Activated naive CD8-positive, alpha-beta T cell (primary cell): ENCODE results near the gene RTEL1.

ENCODE experiments used
- H3K27ac Mint-ChIP-seq: one replicate; pipeline ENCODE4 v1.8.0; 2021; ENCODE audit warnings: mixed read lengths
- H3K27me3 Mint-ChIP-seq: one replicate; pipeline ENCODE4 v1.8.0; 2021; ENCODE audit warnings: mixed read lengths
- H3K36me3 Mint-ChIP-seq: one replicate; pipeline ENCODE4 v1.8.0; 2021; ENCODE audit warnings: mixed read lengths
- H3K4me1 Mint-ChIP-seq: one replicate; pipeline ENCODE4 v1.8.0; 2021; ENCODE audit warnings: low read depth, mixed read lengths
- H3K4me3 Mint-ChIP-seq: one replicate; pipeline ENCODE4 v1.8.0; 2021; ENCODE audit warnings: mild to moderate bottlenecking, mixed read lengths
- H3K9me3 Mint-ChIP-seq: one replicate; pipeline ENCODE4 v1.8.0; 2021; ENCODE audit warnings: low read depth, mixed read lengths

Gene RTEL1

DNA sequence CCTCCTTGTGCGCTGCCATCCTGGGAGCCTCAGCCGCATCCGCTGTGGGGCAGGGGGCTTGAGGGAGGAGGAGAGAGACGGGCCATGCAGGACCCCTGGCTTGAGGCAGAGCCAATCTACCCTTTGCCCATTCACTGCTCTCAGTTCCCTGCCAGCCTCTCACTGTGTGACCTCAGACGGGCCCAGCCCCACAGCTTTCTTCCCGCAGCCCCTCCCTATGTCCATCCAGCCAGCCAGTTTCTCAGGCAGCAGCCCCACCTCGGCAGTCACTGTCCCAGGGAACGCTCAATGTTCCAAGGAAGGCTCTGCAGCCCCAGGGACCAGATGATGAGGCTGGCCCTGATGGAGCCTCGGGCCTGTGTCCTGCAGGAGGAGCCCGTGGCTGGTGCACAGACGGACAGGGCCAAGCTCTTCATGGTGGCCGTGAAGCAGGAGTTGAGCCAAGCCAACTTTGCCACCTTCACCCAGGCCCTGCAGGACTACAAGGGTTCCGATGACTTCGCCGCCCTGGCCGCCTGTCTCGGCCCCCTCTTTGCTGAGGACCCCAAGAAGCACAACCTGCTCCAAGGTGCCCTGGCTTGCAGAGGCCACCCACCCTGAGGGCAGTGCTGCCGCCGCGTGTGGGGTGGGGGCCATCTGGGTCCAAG lies 34.4 kb downstream of the RTEL1 start:
- Mint-ChIP-seq H3K27ac (no peak overlapping the region), H3K4me1 (peaks cover 15% of the 10 kb centered on the region), H3K27me3 (no peaks in the 10 kb centered on the region), H3K9me3 (no peaks in the 10 kb centered on the region), H3K4me3 (no peak overlapping the region), H3K36me3 (no peaks in the 10 kb centered on the region)

DNA sequence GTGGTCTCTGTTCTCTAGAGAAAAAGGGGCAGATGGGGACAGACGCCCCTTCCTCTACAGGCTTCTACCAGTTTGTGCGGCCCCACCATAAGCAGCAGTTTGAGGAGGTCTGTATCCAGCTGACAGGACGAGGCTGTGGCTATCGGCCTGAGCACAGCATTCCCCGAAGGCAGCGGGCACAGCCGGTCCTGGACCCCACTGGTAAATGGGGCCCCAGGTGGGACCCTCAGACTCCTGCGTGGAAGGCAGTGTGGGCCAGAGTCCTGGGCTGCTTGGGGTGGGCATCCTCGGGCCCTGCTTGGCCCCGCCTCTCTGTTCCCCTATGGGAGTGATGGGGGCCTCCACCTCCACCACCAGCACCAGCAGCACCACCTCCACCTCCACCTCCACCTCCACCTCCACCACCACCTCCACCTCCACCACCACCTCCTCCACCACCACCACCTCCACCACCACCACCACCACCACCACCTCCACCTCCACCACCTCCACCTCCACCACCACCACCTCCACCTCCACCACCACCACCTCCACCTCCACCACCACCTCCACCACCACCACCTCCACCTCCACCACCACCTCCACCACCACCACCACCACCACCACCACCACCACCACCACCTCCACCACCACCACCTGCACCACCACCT lies 35.1 kb downstream of the RTEL1 start:
- Mint-ChIP-seq H3K36me3 (no peaks in the 10 kb centered on the region), H3K4me1 (peaks cover 15% of the 10 kb centered on the region), H3K9me3 (no peaks in the 10 kb centered on the region), H3K4me3 (no peak overlapping the region), H3K27me3 (no peaks in the 10 kb centered on the region), H3K27ac (no peak overlapping the region)

DNA sequence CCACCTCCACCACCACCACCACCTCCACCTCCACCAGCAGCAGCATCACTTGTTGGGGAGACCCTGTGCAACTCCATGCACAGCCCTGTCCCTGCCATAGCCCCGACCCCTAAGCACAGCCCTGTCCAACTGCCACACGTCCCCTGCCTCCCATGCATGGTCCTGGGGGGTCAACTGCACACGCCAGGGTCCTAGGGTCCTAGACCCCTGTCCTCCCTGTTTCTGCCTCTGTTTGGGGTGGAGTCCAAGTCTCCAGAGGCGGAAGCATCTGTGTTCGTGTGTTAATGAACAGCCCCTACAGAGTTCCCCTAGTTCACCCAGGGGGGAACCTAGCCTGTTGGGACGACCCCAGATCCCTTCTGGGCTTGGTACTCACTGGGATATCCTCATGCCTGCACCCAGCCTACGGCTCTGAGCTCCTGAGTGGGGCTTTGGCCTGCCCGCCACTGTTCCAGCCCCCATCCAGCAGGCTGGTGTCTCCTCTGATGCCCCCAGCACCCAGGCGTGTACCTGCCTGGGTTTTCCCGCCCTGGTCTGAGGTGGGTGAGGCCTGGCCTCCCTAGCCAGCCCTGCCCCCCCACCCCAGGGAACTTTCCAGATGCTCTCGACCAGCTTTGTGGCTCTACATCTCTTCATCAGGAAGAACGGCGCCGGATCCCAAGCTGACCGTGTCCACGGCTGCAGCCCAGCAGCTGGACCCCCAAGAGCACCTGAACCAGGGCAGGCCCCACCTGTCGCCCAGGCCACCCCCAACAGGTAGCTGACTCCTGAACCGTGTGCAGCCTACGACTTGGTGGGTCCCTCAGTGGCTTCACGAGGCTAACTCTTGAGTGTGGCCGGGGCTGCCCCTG lies 35.8 kb downstream of the RTEL1 start:
- H3K4me1 Mint-ChIP-seq, result peaks cover 15% of the 10 kb centered on the region
- H3K4me3 Mint-ChIP-seq, result no peak overlapping the region
- H3K36me3 Mint-ChIP-seq, result no peaks in the 10 kb centered on the region
- H3K27ac Mint-ChIP-seq, result peak overlapping the region; percentile 46
- H3K27me3 Mint-ChIP-seq, result no peaks in the 10 kb centered on the region
- no peaks in the 10 kb centered on the region for H3K9me3 Mint-ChIP-seq

DNA sequence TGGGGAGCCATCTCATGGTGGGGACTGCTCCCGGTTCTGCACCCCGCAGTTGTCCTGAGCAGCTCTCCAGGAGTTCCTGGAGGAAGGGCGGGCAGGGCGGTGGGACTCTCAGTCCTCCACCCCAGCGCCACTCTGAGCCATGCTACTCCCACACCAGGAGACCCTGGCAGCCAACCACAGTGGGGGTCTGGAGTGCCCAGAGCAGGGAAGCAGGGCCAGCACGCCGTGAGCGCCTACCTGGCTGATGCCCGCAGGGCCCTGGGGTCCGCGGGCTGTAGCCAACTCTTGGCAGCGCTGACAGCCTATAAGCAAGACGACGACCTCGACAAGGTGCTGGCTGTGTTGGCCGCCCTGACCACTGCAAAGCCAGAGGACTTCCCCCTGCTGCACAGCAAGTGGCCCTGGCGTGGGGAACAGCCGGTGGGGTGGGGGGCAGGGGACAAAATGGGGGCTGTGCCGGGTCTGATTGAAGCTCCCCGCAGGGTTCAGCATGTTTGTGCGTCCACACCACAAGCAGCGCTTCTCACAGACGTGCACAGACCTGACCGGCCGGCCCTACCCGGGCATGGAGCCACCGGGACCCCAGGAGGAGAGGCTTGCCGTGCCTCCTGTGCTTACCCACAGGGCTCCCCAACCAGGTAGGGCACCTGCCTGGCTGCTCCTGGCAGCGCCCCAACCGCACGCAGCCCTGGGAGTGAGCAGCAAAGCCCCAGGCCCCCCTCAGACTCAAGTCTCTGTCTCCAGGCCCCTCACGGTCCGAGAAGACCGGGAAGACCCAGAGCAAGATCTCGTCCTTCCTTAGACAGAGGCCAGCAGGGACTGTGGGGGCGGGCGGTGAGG lies 36.7 kb downstream of the RTEL1 start:
- no peaks in the 10 kb centered on the region for H3K9me3 Mint-ChIP-seq
- H3K36me3 Mint-ChIP-seq, result no peaks in the 10 kb centered on the region
- H3K4me3 Mint-ChIP-seq, result no peak overlapping the region
- H3K4me1 Mint-ChIP-seq, result peaks cover 18% of the 10 kb centered on the region
- no peak overlapping the region for H3K27ac Mint-ChIP-seq
- H3K27me3 Mint-ChIP-seq, result no peaks in the 10 kb centered on the region

DNA sequence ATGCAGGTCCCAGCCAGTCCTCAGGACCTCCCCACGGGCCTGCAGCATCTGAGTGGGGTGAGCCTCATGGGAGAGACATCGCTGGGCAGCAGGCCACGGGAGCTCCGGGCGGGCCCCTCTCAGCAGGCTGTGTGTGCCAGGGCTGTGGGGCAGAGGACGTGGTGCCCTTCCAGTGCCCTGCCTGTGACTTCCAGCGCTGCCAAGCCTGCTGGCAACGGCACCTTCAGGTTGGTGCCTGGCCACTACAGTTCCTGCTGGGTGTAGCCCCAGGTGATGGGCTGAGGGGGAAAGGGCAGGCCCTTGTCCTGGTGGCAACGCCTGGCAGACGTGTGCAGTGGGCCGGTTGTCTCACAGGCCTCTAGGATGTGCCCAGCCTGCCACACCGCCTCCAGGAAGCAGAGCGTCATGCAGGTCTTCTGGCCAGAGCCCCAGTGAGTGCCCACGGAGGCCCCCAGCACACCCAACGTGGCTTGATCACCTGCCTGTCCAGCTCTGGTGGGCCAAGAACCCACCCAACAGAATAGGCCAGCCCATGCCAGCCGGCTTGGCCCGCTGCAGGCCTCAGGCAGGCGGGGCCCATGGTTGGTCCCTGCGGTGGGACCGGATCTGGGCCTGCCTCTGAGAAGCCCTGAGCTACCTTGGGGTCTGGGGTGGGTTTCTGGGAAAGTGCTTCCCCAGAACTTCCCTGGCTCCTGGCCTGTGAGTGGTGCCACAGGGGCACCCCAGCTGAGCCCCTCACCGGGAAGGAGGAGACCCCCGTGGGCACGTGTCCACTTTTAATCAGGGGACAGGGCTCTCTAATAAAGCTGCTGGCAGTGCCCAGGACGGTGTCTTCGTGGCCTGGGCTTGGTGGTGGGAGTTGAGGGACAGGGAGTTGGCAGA lies 37.6 kb downstream of the RTEL1 start:
- peaks cover 18% of the 10 kb centered on the region for H3K4me1 Mint-ChIP-seq
- H3K9me3 Mint-ChIP-seq, result no peaks in the 10 kb centered on the region
- H3K27me3 Mint-ChIP-seq, result no peaks in the 10 kb centered on the region
- peak overlapping the region; percentile 52 for H3K4me3 Mint-ChIP-seq
- peak overlapping the region; percentile 61 for H3K27ac Mint-ChIP-seq
- no peaks in the 10 kb centered on the region for H3K36me3 Mint-ChIP-seq

DNA sequence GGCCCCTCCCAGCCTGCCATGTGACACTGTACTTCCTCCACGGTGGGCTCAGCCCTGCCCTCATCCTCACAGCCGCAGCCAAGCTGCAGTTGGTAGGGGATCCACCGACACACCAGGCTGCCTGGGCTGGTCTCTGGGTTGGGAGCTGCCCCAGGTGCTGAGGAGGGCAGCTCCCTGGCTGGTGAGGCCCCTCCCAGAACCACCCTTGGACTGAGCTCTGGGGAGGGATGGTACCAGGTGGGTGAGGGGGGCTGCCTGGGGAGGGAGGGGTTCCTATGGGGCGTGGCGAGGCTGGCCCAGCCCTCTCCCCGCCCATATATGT lies 38.2 kb downstream of the RTEL1 start:
- peaks cover 18% of the 10 kb centered on the region for H3K4me1 Mint-ChIP-seq
- no peaks in the 10 kb centered on the region for H3K9me3 Mint-ChIP-seq
- H3K36me3 Mint-ChIP-seq, result no peaks in the 10 kb centered on the region
- peak overlapping the region; percentile 52 for H3K4me3 Mint-ChIP-seq
- peak overlapping the region; percentile 61 for H3K27ac Mint-ChIP-seq
- H3K27me3 Mint-ChIP-seq, result no peaks in the 10 kb centered on the region

DNA sequence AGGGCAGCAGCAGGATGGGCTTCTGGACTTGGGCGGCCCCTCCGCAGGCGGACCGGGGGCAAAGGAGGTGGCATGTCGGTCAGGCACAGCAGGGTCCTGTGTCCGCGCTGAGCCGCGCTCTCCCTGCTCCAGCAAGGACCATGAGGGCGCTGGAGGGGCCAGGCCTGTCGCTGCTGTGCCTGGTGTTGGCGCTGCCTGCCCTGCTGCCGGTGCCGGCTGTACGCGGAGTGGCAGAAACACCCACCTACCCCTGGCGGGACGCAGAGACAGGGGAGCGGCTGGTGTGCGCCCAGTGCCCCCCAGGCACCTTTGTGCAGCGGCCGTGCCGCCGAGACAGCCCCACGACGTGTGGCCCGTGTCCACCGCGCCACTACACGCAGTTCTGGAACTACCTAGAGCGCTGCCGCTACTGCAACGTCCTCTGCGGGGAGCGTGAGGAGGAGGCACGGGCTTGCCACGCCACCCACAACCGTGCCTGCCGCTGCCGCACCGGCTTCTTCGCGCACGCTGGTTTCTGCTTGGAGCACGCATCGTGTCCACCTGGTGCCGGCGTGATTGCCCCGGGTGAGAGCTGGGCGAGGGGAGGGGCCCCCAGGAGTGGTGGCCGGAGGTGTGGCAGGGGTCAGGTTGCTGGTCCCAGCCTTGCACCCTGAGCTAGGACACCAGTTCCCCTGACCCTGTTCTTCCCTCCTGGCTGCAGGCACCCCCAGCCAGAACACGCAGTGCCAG lies 38.7 kb downstream of the RTEL1 start, which contains the start of gene TNFRSF6B:
Gene TNFRSF6B, plus strand, starts transcription at position 25 of the 729 bp plus-strand sequence. Its CDS starts 116 bp downstream, at position 141.
- H3K9me3 Mint-ChIP-seq, result no peaks in the 10 kb centered on the region
- H3K36me3 Mint-ChIP-seq, result no peaks in the 10 kb centered on the region
- peak within 1 kb of the TSS; percentile 52 for H3K4me3 Mint-ChIP-seq
- peaks cover 17% of the 10 kb centered on the region for H3K4me1 Mint-ChIP-seq
- H3K27ac Mint-ChIP-seq, result peak within 1 kb of the TSS; percentile 61
- no peaks in the 10 kb centered on the region for H3K27me3 Mint-ChIP-seq

DNA sequence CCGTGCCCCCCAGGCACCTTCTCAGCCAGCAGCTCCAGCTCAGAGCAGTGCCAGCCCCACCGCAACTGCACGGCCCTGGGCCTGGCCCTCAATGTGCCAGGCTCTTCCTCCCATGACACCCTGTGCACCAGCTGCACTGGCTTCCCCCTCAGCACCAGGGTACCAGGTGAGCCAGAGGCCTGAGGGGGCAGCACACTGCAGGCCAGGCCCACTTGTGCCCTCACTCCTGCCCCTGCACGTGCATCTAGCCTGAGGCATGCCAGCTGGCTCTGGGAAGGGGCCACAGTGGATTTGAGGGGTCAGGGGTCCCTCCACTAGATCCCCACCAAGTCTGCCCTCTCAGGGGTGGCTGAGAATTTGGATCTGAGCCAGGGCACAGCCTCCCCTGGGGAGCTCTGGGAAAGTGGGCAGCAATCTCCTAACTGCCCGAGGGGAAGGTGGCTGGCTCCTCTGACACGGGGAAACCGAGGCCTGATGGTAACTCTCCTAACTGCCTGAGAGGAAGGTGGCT lies 39.3 kb downstream of the RTEL1 start:
- no peaks in the 10 kb centered on the region for H3K9me3 Mint-ChIP-seq
- no peaks in the 10 kb centered on the region for H3K27me3 Mint-ChIP-seq
- no peak overlapping the region for H3K27ac Mint-ChIP-seq
- peaks cover 17% of the 10 kb centered on the region for H3K4me1 Mint-ChIP-seq
- no peaks in the 10 kb centered on the region for H3K36me3 Mint-ChIP-seq
- H3K4me3 Mint-ChIP-seq, result peak overlapping the region; percentile 42

DNA sequence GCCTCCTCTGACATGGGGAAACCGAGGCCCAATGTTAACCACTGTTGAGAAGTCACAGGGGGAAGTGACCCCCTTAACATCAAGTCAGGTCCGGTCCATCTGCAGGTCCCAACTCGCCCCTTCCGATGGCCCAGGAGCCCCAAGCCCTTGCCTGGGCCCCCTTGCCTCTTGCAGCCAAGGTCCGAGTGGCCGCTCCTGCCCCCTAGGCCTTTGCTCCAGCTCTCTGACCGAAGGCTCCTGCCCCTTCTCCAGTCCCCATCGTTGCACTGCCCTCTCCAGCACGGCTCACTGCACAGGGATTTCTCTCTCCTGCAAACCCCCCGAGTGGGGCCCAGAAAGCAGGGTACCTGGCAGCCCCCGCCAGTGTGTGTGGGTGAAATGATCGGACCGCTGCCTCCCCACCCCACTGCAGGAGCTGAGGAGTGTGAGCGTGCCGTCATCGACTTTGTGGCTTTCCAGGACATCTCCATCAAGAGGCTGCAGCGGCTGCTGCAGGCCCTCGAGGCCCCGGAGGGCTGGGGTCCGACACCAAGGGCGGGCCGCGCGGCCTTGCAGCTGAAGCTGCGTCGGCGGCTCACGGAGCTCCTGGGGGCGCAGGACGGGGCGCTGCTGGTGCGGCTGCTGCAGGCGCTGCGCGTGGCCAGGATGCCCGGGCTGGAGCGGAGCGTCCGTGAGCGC lies 39.9 kb downstream of the RTEL1 start:
- Mint-ChIP-seq H3K4me3 (no peak overlapping the region), H3K9me3 (no peaks in the 10 kb centered on the region), H3K27me3 (no peaks in the 10 kb centered on the region), H3K4me1 (peaks cover 17% of the 10 kb centered on the region), H3K36me3 (no peaks in the 10 kb centered on the region), H3K27ac (no peak overlapping the region)

DNA sequence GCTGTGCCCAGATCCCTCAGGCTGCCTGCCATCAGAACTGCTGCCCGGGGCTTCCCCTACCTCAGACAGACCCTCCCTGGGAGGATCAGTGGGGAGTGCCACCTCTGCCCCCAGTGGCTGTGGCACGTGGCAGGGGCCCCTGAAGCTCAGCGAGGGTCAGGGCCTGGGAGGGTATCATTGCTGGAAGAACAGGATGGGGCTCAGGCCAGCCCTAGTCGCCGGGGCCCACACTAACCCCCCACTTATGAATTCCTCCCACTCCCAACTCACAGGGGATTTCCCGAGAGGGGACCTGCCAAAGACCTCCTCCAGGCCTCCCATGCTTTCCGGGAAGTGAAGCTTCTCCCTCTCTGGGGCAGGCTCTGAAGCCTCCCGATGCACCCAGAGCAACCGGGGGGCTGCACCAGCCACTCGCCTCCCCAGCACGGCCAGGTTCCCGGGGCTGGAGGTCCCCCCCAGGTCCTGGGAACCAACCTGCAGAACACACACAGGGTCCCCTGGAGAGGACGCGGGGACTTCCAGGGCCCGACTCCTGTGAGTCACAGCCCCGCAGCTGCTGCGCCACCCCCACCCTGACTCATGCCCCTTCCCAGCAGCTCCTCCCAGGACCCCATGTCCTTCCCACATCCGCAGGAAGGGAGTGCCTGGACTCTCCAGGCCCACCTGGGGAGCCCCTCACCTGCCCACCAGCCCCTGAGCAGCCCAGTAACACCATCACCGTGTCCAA lies 40.8 kb downstream of the RTEL1 start:
- Mint-ChIP-seq H3K4me3 (peak overlapping the region; percentile 35), H3K9me3 (no peaks in the 10 kb centered on the region), H3K27me3 (no peaks in the 10 kb centered on the region), H3K36me3 (no peaks in the 10 kb centered on the region), H3K4me1 (peaks cover 15% of the 10 kb centered on the region), H3K27ac (peak overlapping the region; percentile 34)

DNA sequence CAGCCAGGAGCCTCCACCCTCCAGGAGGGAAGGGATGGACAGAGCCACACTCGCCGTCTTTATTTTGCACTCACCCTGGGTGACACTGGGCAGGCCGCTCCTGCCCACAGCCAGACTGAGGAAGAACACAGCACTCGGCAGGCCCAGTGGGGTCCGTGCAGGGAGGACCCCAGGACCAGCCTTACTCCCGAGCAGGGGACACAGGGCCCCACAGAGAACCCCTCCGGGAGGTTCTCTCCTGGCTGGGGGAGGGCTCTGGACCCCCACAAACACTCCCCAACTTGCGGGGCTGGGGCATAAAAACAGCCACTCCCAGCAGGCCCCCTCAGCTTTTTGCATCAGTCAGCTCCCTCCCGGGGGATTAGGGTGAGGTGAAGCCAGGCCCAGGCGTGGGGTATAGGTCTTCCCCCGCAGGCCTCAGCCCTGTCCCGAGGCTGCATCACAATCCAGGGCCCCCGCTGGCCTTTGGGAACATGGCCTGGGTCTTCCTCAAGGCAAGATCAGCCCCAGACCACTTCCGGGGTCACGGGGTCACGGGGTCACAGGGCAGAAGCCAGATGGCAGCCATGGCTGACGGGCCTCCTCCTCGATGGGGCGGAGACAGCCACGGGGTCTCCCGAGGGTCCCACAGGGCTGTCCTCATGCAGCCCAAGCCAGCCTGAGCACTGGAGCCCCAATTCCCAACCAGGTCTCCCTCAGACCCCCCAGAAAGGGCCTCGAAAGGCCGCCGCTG lies 41.5 kb downstream of the RTEL1 start:
- Mint-ChIP-seq H3K36me3 (no peaks in the 10 kb centered on the region), H3K9me3 (no peaks in the 10 kb centered on the region), H3K27ac (peak overlapping the region; percentile 34), H3K4me3 (peak overlapping the region; percentile 35), H3K27me3 (no peaks in the 10 kb centered on the region), H3K4me1 (peaks cover 15% of the 10 kb centered on the region)
